ENCODE measurements around the gene NEB. TPM values are rescaled to one million over a fixed set of nuclear protein-coding genes. Genes with fewer than 3 reads are reported as not detected.

The NEB gene
- polyA plus RNA-seq, 3 donors: 2.7 TPM; not detected in 2

DNA sequence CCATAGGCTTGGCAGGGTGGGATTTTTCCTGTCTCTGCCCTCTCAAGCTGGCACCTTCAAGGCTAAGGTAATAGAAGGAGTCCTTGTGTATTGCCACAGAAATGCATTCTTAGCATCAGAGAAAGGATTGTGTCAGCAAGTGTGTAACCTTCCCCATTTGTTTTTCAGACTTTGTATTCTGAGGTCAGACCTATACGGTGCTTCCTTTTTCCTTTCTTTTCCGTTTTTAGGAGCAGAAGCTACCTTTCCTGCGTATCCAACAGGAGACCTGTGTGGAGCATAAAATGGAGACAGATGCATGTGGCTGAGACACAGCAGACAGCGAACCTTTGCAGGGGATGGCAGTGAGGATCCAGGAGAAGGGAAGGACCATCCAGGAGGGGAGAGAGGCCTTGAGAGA is 47.4 kb upstream of the NEB start:
- Histone ChIP-seq H2AFZ (ENCODE audit: insufficient read depth, low read depth, low read length, poor library complexity, severe bottlenecking) (no peak overlapping the region), H3K9me3 (replicated peaks in 1 of 2; ENCODE audit: control insufficient read depth in 1 of 2, insufficient read depth in 1 of 2, low read length in 2 of 2) (no peaks in the 10 kb centered on the region), H3K4me2 (replicated peaks; ENCODE audit: extremely low read depth, low read length, poor library complexity, severe bottlenecking) (no peak overlapping the region), H3K79me2 (ENCODE audit: insufficient read depth, low read length) (no peaks in the 10 kb centered on the region), H4K20me1 (ENCODE audit: insufficient read depth, low read length) (no peaks in the 10 kb centered on the region), H3K4me1 (ENCODE audit: control insufficient read depth in 1 of 2, insufficient read depth in 2 of 2, low read length in 2 of 2) (no peaks in the 10 kb centered on the region), H3K27me3 (ENCODE audit: control insufficient read depth in 2 of 2, insufficient read depth in 2 of 2, low read length in 2 of 2) (no peaks in the 10 kb centered on the region), H3K36me3 (replicated peaks in 1 of 2; ENCODE audit: control insufficient read depth in 1 of 2, insufficient read depth in 2 of 2, low read length in 2 of 2) (peaks cover 39 to 85% of the 10 kb centered on the region in 2 donors), H3K27ac (ENCODE audit: low read depth in 1 of 2, low read length in 2 of 2) (no peak overlapping the region), H3K4me3 (replicated peaks in 1 of 3; ENCODE audit: low read depth in 2 of 3, low read length in 3 of 3) (no peak overlapping the region), H3K9ac (ENCODE audit: insufficient read depth, low read length, poor library complexity, severe bottlenecking) (no peak overlapping the region)
- peak overlapping the region in 1 of 7 donors; percentile 70 for H3K27ac Mint-ChIP-seq
- TF ChIP-seq, protein P1, sequence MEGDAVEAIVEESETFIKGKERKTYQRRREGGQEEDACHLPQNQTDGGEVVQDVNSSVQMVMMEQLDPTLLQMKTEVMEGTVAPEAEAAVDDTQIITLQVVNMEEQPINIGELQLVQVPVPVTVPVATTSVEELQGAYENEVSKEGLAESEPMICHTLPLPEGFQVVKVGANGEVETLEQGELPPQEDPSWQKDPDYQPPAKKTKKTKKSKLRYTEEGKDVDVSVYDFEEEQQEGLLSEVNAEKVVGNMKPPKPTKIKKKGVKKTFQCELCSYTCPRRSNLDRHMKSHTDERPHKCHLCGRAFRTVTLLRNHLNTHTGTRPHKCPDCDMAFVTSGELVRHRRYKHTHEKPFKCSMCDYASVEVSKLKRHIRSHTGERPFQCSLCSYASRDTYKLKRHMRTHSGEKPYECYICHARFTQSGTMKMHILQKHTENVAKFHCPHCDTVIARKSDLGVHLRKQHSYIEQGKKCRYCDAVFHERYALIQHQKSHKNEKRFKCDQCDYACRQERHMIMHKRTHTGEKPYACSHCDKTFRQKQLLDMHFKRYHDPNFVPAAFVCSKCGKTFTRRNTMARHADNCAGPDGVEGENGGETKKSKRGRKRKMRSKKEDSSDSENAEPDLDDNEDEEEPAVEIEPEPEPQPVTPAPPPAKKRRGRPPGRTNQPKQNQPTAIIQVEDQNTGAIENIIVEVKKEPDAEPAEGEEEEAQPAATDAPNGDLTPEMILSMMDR (IDR thresholded peaks at IDR 0.05): no peak
- H3K27me3 Mint-ChIP-seq (ENCODE audit: low read depth in 3 of 3): no peaks in the 10 kb centered on the region
- no peak for DNase-seq
- H3K36me3 Mint-ChIP-seq: peaks cover 63 to 81% of the 10 kb centered on the region in 2 donors
- no peaks in the 10 kb centered on the region for H3K4me1 Mint-ChIP-seq
- H3K4me3 Mint-ChIP-seq: no peak overlapping the region
- H3K9me3 Mint-ChIP-seq: peaks cover 0 to 9% (median 2%) of the 10 kb centered on the region in 7 donors
- WGBS (ENCODE audit: insufficient coverage): no CpG with 5 or more reads among the region's 4 CpGs
- intact Hi-C loops (cut with micrococcal nuclease): no loop called here

DNA sequence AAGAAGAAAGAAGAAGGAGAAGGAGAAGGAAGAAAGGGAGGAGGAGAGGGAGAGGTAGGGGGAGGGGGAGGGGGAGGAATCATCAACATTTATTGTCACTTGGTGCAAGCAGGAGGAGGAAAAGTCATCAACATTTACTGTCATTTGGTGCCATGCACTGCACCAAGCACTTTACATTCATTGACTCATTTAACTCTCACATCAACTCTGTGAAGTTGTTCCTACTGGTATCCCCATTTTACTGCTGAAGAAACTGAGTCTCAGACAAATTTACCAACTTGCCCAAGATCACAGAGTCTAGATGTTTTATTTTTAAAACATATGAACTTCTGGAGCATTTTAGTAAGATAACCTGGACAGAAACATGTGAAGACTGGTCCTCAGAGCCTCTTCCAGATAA is 46.7 kb upstream of the NEB start:
- H3K4me2 ChIP-seq (replicated peaks; ENCODE audit: extremely low read depth, low read length, poor library complexity, severe bottlenecking): no peak overlapping the region
- peaks cover 42 to 85% of the 10 kb centered on the region in 2 donors for H3K36me3 ChIP-seq (replicated peaks in 1 of 2; ENCODE audit: control insufficient read depth in 1 of 2, insufficient read depth in 2 of 2, low read length in 2 of 2)
- H3K27me3 Mint-ChIP-seq (ENCODE audit: low read depth in 3 of 3): no peaks in the 10 kb centered on the region

More for the DNA sequence above, 46.7 kb upstream of the NEB start:
- Mint-ChIP-seq H3K4me3 (no peak overlapping the region), H3K4me1 (no peaks in the 10 kb centered on the region), H3K9me3 (peaks cover 0 to 9% (median 2%) of the 10 kb centered on the region in 7 donors), H3K36me3 (peaks cover 66 to 82% of the 10 kb centered on the region in 2 donors), H3K27ac (peak overlapping the region in 1 of 7 donors; percentile 59)
- no peak overlapping the region for H3K4me3 ChIP-seq (replicated peaks in 1 of 3; ENCODE audit: low read depth in 2 of 3, low read length in 3 of 3)
- H2AFZ ChIP-seq (ENCODE audit: insufficient read depth, low read depth, low read length, poor library complexity, severe bottlenecking): no peak overlapping the region
- DNase-seq: no peak
- H3K4me1 ChIP-seq (ENCODE audit: control insufficient read depth in 1 of 2, insufficient read depth in 2 of 2, low read length in 2 of 2): no peaks in the 10 kb centered on the region
- intact Hi-C loops (cut with micrococcal nuclease): no loop called here
- TF ChIP-seq, protein P1 (IDR thresholded peaks at IDR 0.05): no peak
- H3K9me3 ChIP-seq (replicated peaks in 1 of 2; ENCODE audit: control insufficient read depth in 1 of 2, insufficient read depth in 1 of 2, low read length in 2 of 2): no peaks in the 10 kb centered on the region
- H3K9ac ChIP-seq (ENCODE audit: insufficient read depth, low read length, poor library complexity, severe bottlenecking): no peak overlapping the region
- H3K79me2 ChIP-seq (ENCODE audit: insufficient read depth, low read length): no peaks in the 10 kb centered on the region
- H4K20me1 ChIP-seq (ENCODE audit: insufficient read depth, low read length): no peaks in the 10 kb centered on the region
- no peaks in the 10 kb centered on the region for H3K27me3 ChIP-seq (ENCODE audit: control insufficient read depth in 2 of 2, insufficient read depth in 2 of 2, low read length in 2 of 2)
- no peak overlapping the region for H3K27ac ChIP-seq (ENCODE audit: low read depth in 1 of 2, low read length in 2 of 2)
